Stimulated activated CD4-positive, alpha-beta T cell treated with anti-CD3 and anti-CD28 coated beads, Interleukin-4, amount 100 ng/mL, for 24 hours (primary cell): Measurements from ENCODE around the gene SH3PXD2A.
"Not testable (repeated sequence)": the region's sequence is repeated elsewhere in the genome, so short reads cannot be mapped to it uniquely, and the experiment has no call there.

Source experiments
- DNase-seq: peaks from one replicate; pipeline ENCODE4 v3.0.0-alpha.2; 2020

SH3PXD2A gene

DNA sequence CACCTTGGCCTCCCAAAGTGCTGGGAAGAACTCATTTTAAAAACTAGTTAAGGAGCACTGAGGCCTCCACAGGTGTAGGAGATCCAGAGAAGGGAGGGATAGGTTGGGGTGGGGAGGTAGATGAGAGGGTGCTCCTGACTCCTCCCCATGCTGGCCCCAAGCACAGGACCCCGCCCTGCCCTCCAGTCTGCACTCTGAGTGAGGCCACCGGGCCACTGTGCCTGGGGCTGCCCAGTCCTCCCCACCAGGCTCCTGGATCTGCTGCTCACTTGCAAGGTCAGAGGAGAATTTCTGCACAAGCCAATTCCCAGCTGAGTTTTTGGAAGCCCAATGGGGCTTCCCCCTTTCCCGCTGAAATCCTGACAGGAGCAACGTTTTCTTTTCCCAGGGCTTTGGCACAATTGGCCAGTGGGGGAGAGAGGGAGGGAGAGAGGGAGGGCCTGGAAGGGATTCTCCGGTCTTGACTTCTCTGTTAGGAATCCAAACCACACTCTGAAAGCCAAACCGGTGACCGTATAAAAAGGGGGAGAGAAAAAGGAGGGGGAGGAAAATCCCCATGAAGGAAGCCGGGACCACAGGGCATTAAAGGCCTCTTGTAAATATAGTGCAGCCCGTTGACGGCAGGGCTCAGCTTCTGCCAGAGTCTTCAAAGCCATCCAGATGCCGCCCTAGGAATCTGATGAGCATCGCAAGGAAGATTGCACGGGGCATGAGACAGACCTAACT is 116.2 kb downstream of the SH3PXD2A start:
- DNase-seq, result no peak

DNA sequence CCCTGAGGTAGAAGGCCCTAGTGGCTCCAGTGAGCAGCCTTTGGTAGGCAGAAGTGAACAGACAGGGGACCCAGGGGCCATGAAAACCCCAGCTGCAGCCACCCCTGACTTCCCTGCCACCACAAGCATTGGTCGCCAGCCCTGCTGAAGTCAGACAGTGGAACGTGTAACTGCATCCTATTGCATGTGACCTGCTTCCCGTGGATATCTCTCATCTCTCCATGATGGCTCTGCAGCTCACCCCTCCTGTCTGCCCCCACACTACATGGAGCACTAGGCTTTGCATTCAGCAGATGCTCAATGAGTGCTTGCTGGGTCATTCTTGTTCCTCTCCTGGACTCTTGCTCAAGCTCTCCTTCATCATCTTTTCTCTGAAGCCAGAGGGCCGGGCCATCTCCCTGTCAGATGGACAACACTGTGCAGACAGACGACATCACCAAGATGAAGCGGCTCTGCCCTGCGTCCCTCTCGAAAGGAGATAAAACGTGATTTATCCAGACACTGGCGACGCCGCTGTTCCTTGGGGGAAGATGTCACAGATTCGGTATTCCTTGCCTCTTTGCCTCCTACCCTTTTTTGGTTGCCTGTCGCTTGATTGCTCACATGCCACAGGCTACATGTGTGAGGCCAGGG is 117.5 kb downstream of the SH3PXD2A start:
- no peak for DNase-seq

DNA sequence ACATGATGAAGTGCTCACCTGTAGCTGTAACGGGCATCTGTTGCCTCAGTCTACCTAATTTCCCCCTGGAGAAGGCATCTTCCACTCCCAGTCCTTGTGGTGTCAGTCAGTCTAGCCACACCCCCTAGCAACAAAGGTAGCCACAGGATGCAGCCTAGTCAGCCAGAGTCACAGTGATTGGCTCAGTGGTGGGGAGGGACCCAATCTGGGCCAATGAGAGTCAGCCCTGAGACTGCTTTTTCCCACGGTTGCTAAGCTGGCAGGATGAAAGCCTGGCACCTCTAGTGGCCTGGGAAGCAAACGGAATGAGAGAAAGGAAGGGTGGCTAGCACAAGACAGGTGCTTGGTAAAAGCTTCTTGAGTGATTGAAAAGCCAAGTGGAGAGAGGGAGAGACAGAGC is 118.6 kb downstream of the SH3PXD2A start:
- DNase-seq, result no peak

DNA sequence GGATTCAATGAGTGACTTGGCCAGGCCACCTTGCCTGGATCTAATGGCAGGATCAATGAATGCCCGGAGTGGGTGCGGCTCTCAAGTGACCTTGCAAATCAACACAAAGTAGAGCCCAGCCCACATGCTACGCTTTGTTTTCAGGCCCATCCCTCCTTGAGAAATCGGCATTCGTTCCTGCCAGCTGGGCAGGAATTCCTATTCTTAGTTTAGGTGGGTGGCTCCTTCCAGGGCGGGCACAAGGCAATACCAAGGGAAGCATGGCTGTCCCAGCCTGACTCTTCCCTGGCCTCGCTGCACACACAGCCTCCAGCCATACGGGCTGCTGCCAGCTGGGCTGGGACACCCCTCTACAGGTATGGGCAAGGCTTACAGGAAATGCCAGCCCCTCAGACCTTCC is 119.3 kb downstream of the SH3PXD2A start:
- no peak for DNase-seq

DNA sequence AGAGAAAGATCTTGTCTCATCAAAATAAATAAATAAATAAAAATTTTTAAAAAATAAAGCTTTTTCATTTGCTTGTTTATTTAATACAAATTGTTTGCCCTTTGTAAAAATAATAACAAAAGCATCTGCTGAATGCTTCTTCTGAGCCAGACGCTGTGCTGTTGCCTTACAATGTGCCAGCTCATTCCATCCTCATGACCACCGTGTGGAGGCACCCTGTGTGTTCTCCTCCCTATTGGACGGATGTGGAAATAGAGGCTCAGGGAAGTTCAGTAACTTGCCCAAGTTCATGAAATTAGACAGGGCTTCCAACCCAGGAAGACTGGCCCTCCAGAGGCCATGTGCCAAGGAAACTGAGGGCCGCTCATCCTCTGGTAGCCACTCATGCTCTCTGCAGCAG is 120.6 kb downstream of the SH3PXD2A start:
- DNase-seq, result no peak

DNA sequence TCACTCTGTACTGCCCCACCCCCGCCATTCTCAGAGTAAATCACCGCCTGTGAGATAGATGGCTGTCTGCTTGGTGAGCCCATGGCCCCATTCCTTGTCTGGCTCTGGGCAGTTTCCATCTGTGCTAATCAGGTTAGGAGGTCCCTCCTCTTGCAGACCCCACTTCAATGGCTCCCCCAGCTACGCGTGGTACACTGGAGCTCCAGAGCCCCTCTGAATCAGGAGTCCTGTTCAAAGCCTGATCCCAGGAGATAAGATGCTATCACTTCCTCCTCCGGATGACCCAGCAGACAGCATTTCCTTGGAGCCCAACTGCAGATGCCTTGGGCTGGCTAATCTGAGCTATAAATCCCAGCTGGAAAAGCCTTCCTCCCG is 122.3 kb downstream of the SH3PXD2A start:
- no peak for DNase-seq

DNA sequence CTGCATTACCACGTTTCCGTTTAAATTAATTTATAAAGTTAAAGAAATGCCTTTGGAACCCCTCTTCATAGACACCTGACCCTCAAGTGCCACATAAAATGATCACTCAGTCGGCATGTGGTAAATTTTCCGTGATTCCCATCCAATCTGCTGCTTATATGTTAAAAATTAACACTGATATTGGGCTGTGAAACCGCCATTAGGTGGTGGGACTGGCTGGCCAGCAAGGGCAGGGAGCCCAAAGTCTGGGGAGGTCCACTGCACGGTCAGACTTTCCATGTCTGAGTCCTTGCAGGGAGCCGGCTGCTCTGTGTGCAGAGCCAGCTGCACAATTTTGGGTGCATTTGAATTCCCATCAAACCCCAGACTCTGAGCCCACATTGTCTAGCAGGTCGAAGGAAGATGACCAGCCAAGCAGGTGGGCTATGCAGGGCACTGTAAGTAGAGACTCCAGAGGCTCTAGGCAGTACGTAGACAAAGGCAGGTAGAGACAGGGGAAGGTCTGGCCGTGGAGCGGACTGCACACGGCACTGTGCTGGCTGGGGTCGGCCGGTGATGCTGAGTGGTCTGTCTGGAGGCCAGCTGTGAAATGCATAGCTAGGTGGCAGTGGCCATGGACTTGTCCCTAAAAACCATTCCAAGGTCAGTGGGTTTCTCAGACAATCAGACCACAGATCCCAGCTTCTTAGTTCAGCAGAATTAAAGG is 122.9 kb downstream of the SH3PXD2A start:
- DNase-seq, result no peak

DNA sequence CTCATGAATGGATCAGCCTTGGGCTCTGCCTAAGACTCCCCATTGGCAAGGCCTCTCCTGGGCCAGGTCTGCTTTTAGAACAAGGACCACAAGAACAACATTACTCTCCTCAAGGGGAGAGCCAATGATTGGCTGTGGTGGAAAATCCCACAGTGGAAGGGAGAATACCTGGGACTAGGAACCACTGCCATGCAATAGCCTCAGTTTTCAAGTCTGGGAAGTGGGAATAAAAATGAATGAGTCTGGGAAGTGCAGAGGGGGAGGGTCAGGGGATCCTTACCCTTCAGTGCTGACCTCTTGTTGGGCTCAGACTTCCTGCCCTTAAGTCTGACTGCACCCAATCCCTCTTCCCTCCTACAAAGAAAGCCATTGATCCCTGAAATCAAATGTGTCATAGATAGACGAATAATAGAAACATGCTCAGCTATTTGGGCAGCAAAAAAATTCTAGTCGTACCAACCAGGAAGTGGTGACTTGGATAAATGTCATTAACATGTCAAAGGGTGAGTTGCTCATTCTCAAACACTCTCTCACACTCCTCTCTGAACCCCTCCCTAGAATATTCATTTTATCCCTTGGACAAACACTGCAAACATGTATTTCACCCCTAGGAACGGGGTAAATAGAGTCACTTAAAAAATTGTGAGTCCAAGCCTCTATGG is 123.6 kb downstream of the SH3PXD2A start:
- no peak for DNase-seq

DNA sequence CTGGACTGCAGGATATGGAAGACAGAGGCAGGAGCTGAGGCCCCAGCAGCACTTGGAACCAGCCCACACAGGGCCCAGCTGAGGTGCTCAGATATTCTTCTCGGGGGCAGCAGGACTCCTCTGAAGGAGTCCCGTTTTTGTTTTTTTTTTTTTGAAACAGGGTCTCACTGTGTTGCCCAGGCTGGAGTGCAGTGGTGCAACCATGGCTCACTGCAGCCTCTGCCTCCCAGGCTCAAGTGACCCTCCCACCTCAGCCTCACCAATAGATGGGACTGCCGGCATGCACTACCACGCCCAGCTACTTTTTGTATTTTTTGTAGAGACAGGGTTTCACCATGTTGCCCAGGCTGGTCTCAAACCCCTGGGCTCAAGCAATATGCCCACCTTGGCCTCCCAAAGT is 124.3 kb downstream of the SH3PXD2A start:
- not testable (repeated sequence) for DNase-seq

DNA sequence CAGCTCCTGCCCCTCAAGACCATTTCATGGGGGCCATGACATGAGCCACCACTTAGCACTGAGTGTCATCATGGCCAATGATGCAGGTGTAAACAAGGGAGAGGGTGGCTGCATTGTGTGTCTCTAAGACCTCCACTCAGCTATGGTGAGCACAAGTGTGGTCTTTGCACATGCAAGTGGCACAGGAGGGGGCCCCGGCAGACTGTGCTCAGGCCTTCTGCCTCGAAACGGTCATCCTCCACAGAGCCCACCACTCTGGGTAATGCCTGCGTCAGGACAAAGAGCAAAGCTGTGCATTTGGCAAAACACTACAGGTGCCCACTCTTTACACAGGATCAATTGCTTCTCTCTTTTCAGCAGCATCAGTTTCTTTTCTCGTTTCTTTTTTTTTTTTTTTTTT is 125.5 kb downstream of the SH3PXD2A start:
- no peak for DNase-seq

DNA sequence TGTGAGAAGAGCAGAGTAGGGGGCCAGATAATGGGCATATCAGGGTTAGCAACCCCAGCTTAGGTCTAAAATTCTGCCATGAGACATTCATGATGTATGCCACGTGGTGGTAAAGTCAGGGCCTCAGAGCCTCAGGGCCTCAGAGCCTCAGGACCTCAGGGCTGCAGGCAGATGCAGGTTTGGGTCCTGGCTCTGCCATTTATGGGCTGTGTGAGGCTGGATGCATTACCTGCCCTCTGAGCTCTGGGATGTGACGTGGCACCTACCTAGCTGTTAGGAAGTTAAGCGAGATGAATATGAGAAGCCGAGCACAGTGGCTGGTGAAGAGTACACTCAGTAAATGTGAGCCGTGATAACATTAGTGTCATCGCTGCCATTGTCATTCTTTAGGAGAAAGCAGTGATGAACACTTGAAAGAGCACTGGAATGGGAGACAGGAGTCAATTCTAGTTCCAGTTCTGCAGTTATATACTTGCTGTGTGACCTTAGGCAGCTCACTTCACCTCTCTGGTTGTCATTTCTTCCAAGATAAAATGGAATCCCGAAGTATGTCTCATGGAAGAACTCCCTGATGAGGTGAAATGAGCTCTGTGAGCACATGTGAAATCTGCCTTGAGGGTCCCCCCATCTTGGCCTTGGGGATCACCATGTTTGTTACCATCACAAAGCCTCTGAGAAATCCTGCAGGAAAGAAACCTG is 127.2 kb downstream of the SH3PXD2A start:
- DNase-seq, result no peak

DNA sequence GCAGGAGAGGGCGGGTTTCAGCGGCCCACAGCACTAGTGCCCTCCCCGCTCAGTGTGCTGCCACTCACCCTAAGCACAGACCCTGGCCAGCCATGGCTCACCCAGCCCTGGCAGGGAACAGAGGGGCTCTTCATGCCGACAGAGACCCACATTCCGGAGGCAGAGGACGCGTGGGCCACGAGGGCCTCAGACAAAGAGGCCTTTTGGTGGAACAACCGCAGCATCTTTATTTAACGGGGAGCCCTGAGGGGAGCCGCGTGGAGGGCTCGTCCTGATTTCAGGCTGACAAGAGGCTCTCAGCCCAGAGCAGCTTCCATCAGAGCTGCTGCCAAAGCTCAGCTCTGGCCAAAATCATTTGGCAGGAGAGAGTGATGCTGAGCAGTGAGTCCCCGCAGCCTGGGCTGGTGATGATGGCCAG is 127.8 kb downstream of the SH3PXD2A start:
- DNase-seq, result no peak

DNA sequence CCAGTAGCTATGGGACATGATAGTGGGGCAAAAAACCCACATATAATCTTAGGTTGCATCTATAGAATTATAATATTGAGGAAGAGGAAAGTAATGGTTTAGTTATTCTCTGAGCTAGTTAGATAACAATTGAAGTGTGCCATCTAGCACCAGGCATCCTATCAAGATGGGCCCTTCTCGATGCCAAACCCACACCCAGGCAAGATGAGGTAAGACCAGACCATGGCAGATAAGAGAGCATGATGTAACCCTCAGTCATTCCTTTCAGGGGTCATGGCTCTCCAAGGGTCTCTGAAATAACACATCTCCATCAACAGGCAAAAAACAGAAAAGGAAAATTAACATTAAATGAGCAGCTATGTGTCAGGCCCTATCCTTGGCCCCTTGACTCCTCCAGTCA is 128.7 kb downstream of the SH3PXD2A start:
- DNase-seq, result no peak

DNA sequence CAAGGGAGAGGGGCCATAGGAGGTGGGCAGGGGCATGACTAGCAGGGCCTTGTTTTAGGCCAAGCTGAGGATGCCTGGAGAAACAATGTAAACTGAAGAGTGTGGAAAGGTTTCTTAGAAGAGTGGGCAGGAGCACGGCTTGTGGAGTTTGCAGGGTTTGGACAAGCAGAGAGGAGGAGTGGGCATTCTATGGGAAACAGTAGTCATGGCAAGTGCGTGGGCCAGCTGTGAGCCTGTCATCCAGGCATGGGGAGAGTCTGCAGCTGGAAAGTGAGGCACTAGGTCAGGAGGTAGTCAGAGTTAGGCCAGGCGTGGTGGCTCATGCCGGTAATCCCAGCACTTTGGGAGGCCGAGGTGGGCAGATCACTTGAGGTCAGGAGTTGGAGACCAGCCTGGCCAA is 130.1 kb downstream of the SH3PXD2A start:
- no peak for DNase-seq

DNA sequence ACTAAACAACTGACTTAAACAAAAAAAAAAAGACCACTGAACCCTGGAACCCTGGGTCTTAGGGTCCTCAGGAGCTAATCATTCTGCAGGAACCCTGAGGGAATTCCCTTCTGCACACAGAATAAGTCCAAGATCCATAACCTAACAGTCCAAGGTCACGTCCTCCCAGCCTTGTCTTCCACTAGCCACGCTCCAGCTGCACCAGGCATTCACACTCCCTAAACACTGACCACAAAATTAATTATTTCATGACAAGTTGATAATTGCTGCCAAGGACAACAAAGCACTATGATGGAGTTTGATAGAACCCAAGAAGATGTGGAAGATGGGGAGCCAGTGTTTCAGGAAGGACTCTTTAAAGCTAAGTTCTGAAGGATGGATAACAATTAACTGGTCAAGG is 130.6 kb downstream of the SH3PXD2A start:
- DNase-seq, result no peak

DNA sequence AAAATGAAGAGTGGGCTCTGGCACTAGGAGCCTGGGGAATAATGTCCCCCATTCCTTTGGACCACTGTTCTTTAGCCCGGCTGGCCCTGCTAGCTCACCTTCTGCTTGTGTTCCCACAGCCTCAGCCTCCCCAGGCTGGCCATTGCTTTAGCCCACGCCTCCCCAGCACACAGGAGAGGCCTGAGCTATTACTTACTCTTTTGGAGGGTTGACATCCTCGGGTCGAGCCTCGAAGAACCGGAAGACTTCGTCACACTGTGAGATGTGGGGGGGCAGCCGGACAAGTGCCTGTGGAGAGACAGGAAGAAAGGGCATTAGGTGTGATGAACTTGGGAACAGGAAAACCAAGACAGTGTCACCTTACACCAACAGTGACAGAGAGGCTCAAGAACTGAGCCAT is 131.3 kb downstream of the SH3PXD2A start:
- no peak for DNase-seq

DNA sequence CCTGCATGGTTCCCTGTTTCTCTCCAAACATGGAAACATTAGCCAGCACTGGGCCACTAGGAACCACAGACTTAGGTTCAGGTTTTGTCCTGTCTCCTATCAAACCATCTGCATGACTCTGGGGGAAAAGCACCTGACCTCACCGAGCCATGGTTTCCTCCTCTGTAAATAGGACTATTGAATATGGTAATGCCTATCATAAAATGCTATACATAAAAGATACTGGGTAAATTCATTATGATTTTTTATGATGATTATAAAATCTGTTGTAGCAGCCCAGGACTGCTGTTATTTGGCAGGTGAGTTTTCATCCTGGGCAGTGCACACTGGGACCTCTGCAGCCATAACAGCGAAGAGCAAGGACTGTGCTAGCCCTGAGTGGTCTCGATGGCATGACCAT is 131.8 kb downstream of the SH3PXD2A start:
- DNase-seq, result no peak

DNA sequence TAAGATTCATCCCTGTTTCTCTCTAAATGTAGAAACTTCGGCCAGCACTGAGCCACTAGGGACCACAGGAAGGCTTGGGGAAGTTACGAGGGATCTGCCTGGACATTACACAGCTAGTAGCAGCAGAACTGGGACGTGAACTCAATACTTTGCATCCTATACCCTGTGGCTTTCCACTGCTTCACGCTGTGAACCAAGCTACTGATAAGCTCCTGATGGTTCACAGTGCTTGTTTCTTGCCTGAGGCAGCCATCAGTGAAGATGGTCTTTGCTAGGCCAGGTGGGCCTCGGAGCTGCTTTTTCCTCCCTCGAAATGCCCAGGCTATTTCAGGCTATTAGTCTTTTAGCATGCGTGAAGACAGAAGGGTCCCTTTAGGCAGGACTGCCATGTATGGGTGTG is 132.7 kb downstream of the SH3PXD2A start:
- DNase-seq, result no peak

DNA sequence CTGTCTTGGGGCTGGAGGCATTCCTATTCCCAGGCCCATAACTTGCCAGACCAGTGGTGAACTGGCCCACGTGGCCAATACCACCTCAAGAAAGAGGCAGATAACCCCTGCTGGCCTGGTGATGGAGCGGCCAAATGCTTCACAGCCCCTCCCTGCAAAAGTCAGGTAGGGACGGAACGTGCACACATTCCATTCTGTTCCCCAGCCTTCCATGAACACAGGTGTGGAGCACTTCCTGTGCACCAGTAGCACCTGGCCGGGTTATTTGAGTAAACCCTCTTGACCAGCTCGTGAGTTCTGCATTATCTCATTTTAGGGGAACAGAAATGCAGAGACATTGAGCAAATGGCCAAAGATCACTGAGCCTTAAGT is 134.4 kb downstream of the SH3PXD2A start:
- DNase-seq, result no peak

DNA sequence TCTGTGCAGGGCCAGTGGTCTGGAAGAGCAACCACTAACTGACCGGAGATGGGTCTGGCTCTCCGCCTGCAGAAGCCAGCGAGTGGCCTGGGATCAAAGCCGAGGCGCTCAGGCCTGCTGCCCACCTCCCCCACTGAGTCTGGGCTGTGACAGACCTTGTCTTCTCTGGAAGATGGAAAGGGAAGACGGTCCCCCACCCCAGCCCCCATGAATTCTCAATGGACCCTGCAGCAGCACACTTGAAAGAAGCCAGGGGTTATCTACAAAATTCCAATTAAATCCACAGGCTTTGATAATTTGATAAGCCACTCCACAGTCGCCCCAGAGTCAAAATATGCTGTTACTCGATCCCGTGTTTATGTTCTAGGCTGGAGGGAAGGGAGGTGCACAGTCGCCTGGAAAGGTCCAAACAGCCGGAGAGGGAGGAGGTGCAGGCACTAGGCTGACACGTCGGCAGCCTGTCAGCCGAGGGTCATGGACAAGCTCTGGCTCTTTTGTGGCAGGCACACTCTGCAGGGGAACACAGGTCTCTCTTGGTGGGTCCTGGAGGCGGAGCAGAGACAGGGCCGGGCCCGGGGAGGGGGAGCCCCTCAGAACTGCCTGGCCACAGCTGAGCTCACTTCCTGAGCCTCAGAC is 134.9 kb downstream of the SH3PXD2A start:
- no peak for DNase-seq

DNA sequence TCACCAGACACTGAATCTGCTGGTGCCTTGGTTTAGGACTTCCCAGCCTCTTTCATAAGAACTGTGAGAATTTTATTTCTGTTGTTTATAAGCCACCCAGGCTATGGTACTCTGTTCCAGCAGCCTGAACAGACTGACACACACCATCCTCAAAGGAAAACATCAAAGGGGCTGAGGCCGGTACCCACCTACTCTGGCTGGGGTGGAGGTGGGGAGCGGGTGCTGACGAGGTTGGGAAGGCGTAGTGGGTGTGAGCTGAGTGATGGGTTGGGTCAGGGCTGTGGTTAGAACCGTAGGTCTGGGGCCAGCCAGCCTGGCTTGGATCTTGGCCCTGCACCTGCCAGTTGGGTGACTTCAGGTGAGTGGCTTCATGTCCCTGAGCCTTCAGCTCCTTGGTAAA is 136.3 kb downstream of the SH3PXD2A start:
- no peak for DNase-seq

DNA sequence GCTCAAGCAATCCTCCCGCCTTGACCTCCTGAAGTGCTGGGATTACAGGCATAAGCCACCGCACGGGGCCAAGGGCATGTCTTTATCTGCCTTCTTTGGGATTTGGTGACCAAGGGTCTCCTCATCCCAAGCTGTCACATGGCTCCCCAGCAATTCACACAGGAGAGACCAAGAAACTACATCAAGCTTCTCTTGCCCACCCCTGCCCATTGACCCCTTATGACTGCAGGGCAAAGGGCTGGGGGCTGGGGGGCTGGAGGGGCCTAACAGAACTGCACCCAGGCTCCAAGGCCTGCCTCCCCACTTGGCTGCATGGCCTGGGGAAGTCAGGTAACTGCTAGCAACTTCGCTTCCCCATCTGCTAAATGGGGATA is 137.1 kb downstream of the SH3PXD2A start:
- no peak for DNase-seq
